ENCODE results near the gene LCN1. TPM values are rescaled to one million over a fixed set of nuclear protein-coding genes. Genes with fewer than 3 reads are reported as not detected.

LCN1 gene
- total RNA-seq, 1 experiment from 2014 or later = not detected

GRCh38 chr9:135521608-135522095 is 412 bp downstream of the LCN1 start:
- no peaks in the 10 kb centered on the region for H3K36me3 Mint-ChIP-seq (ENCODE audit: insufficient read depth in 1 of 3, low read depth in 3 of 3)
- Histone ChIP-seq H3K23me2 (ENCODE audit: insufficient read length, low read depth, low read length, poor library complexity, severe bottlenecking) (no peaks in the 10 kb centered on the region), H4K91ac (ENCODE audit: insufficient read length, low read depth, low read length) (no peak overlapping the region), H3K9me3 (ENCODE audit: control insufficient read depth, low read depth, low read length) (no peaks in the 10 kb centered on the region), H3K4me1 (ENCODE audit: insufficient read depth, low read length) (no peaks in the 10 kb centered on the region; the same call in 1 of the 2 replicates), H2BK12ac (ENCODE audit: insufficient read length, low read depth, low read length) (no peak overlapping the region), H3K79me2 (ENCODE audit: insufficient read depth, low read length) (no peaks in the 10 kb centered on the region), H3K9ac (ENCODE audit: extremely low read depth, insufficient read length, low read length) (no peak overlapping the region), H4K20me1 (ENCODE audit: control insufficient read depth, insufficient read depth, insufficient read length) (no peaks in the 10 kb centered on the region), H3K56ac (ENCODE audit: insufficient read length, low read depth, low read length) (no peak overlapping the region), H3K4me2 (ENCODE audit: insufficient read depth, insufficient read length, low read length) (no peak overlapping the region), H3K27me3 (ENCODE audit: insufficient read depth, low read length) (no peaks in the 10 kb centered on the region), H3T11ph (ENCODE audit: low read length) (no peak overlapping the region), H3K27ac (ENCODE audit: insufficient read length, low read depth, low read length) (no peak overlapping the region), H3K23ac (ENCODE audit: insufficient read length, low read depth, low read length) (no peak overlapping the region), H2BK20ac (ENCODE audit: low read depth, low read length, poor library complexity, severe bottlenecking) (no peak overlapping the region), H2AFZ (ENCODE audit: low read length) (no peak overlapping the region), H2AK5ac (ENCODE audit: insufficient read length, low read length) (no peak overlapping the region), H3K79me1 (ENCODE audit: insufficient read depth, low read depth, low read length, poor library complexity, severe bottlenecking) (no peaks in the 10 kb centered on the region), H3K14ac (ENCODE audit: insufficient read depth, low read length) (no peak overlapping the region), H2BK5ac (ENCODE audit: insufficient read length, low read length) (no peak overlapping the region), H3K18ac (ENCODE audit: insufficient read length, low read depth, low read length) (no peak overlapping the region), H4K8ac (replicated peaks; ENCODE audit: insufficient read length, low read depth, low read length) (no peak overlapping the region), H3K4ac (ENCODE audit: low read depth, low read length) (no peak overlapping the region), H4K5ac (ENCODE audit: insufficient read length, low read depth, low read length) (no peak overlapping the region), H2BK15ac (ENCODE audit: low read depth, low read length) (no peak overlapping the region), H2BK120ac (ENCODE audit: low read depth, low read length, poor library complexity, severe bottlenecking) (no peak overlapping the region)
- DNase-seq = no peak
- H3K4me1 Mint-ChIP-seq = peaks cover 2 to 6% of the 10 kb centered on the region in 2 experiments; a peak in 3 of 4 replicates
- TF ChIP-seq CTCF (conservative IDR thresholded peaks at IDR 0.05) = no peak
- peaks cover 0 to 5% of the 10 kb centered on the region in 2 experiments; a peak in 2 of 5 replicates for H3K9me3 Mint-ChIP-seq
- H3K27ac Mint-ChIP-seq = no peak overlapping the region
- WGBS (ENCODE audit: extremely low coverage, insufficient read length, low lambda C conversion rate) = no CpG with 5 or more reads among the region's 11 CpGs
- H3K4me3 Mint-ChIP-seq = no peak overlapping the region
- H3K27me3 Mint-ChIP-seq (ENCODE audit: low read depth) = peaks cover 2% of the 10 kb centered on the region; the same call in 1 of the 2 replicates
